Calu3 (cell line): ENCODE results near the gene SFMBT2. TPM values are rescaled to one million over a fixed set of nuclear protein-coding genes. Genes with fewer than 3 reads are reported as not detected.

ENCODE experiments used
- BruUV-seq: library from RNA; stranded (reverse); fragments of 400-500 nt; replicated peaks from 2 replicates; lab custom pipeline; 2021; lab: Mats Ljungman, UMichigan
- CTCF ChIA-PET: fragments of 300-600 bp; sonication (Branson Sonifier 250); formaldehyde crosslinking; loops from one replicate; lab custom pipeline; 2022; ENCODE audit warnings: antibody characterized with exemption; lab: Charles Lee
- DNase-seq: peaks from one replicate; pipeline ENCODE4 v3.0.0; 2022
- H3K27ac Mint-ChIP-seq: one replicate; pipeline ENCODE4 v1.8.0; 2022; ENCODE audit warnings: mixed read lengths; ENCODE audit not compliant: unreplicated experiment
- H3K27me3 Mint-ChIP-seq: one replicate; pipeline ENCODE4 v1.8.0; 2022; ENCODE audit warnings: mixed read lengths; ENCODE audit not compliant: unreplicated experiment
- H3K36me3 Mint-ChIP-seq: one replicate; pipeline ENCODE4 v1.8.0; 2022; ENCODE audit warnings: mild to moderate bottlenecking, moderate library complexity, mixed read lengths; ENCODE audit not compliant: insufficient read depth, unreplicated experiment
- H3K4me1 Mint-ChIP-seq: one replicate; pipeline ENCODE4 v1.8.0; 2022; ENCODE audit warnings: mild to moderate bottlenecking, low read depth, mixed read lengths; ENCODE audit not compliant: unreplicated experiment
- H3K4me3 Mint-ChIP-seq: one replicate; pipeline ENCODE4 v1.8.0; 2022; ENCODE audit warnings: mild to moderate bottlenecking, low read depth, moderate library complexity, mixed read lengths; ENCODE audit not compliant: unreplicated experiment
- H3K9me3 Mint-ChIP-seq: one replicate; pipeline ENCODE4 v1.8.0; 2022; ENCODE audit warnings: low read depth, mixed read lengths; ENCODE audit not compliant: unreplicated experiment
- CTCF ChIP-seq: fragments of 200-600 bp; IDR thresholded peaks from one replicate; pipeline ENCODE4 v1.8.0; 2022; ENCODE audit warnings: antibody characterized with exemption; ENCODE audit not compliant: unreplicated experiment
- intact Hi-C: fragments of 100-400 bp; cut with micrococcal nuclease; formaldehyde crosslinking; loops from one replicate; pipeline ENCODE4 v1.10.0; 2022; ENCODE audit not compliant: unreplicated experiment
- total RNA-seq: library from RNA; stranded (reverse); gene quantifications from 2 replicates; pipeline ENCODE4 v1.2.3, GENCODE V29; 2022

Gene SFMBT2
- total RNA-seq, 1 experiment from 2014 or later: 0.64 TPM

- intact Hi-C loops: no loop called here
- DNase-seq: no peak
- Mint-ChIP-seq H3K27me3 (peaks cover 48% of the 10 kb centered on the region), H3K4me1 (no peaks in the 10 kb centered on the region), H3K27ac (no peak overlapping the region), H3K9me3 (no peaks in the 10 kb centered on the region), H3K4me3 (no peak overlapping the region), H3K36me3 (no peaks in the 10 kb centered on the region)
- no peak for TF ChIP-seq CTCF
- no TSS peak for BruUV-seq
- CTCF ChIA-PET: no interaction called here
Measured at GRCh38 chr10:7385114-7385513, 25.7 kb downstream of the SFMBT2 start.

- BruUV-seq: no TSS peak
- CTCF ChIA-PET: interaction anchor here (0.7 kb wide), 1 partner anchor 437 kb away, joined by 4 read pairs; no protein-coding TSS in a partner anchor
- no peak for DNase-seq
Measured at GRCh38 chr10:7383442-7383841, 27.4 kb downstream of the SFMBT2 start.

GRCh38 chr10:7380704-7381241 is 30.1 kb downstream of the SFMBT2 start:
- intact Hi-C loops: no loop called here
- Mint-ChIP-seq H3K4me1 (no peaks in the 10 kb centered on the region), H3K36me3 (no peaks in the 10 kb centered on the region), H3K4me3 (no peak overlapping the region), H3K9me3 (no peaks in the 10 kb centered on the region), H3K27ac (no peak overlapping the region), H3K27me3 (peaks cover 13% of the 10 kb centered on the region)
- CTCF ChIA-PET: no interaction called here
- BruUV-seq: no TSS peak
- no peak for DNase-seq
- TF ChIP-seq CTCF: no peak

More at GRCh38 chr10:7383442-7383841, 27.4 kb downstream of the SFMBT2 start:
- Mint-ChIP-seq H3K4me1 (no peaks in the 10 kb centered on the region), H3K4me3 (no peak overlapping the region), H3K27me3 (peaks cover 32% of the 10 kb centered on the region), H3K27ac (no peak overlapping the region), H3K36me3 (no peaks in the 10 kb centered on the region), H3K9me3 (no peaks in the 10 kb centered on the region)
- intact Hi-C loops: no loop called here
- TF ChIP-seq CTCF: no peak

- no peaks in the 10 kb centered on the region for H3K4me1 Mint-ChIP-seq
- H3K27ac Mint-ChIP-seq: no peak overlapping the region
- H3K27me3 Mint-ChIP-seq: peaks cover 4% of the 10 kb centered on the region
- CTCF ChIA-PET: no interaction called here
- H3K36me3 Mint-ChIP-seq: no peaks in the 10 kb centered on the region
- no peaks in the 10 kb centered on the region for H3K9me3 Mint-ChIP-seq
- no peak overlapping the region for H3K4me3 Mint-ChIP-seq
- intact Hi-C loops: no loop called here
- no TSS peak for BruUV-seq
- no peak for TF ChIP-seq CTCF
- DNase-seq: no peak
Measured at GRCh38 chr10:7378602-7379403, 32.0 kb downstream of the SFMBT2 start.
